ENCODE results near the gene DOCK1.

DOCK1 gene

GRCh38 chr10:127313996-127314700 is 408.9 kb downstream of the DOCK1 start:
- DNase-seq (ENCODE audit: low spot score) = no peak

- no peak for DNase-seq (ENCODE audit: low spot score)
These were observed 409.6 kb downstream of the DOCK1 start for GRCh38 chr10:127314797-127315196.

- DNase-seq (ENCODE audit: low spot score) = no peak
These were observed 410.7 kb downstream of the DOCK1 start for GRCh38 chr10:127315888-127316287.

GRCh38 chr10:127318396-127318795 is 413.2 kb downstream of the DOCK1 start:
- DNase-seq (ENCODE audit: low spot score) = no peak

GRCh38 chr10:127319271-127319670 is 414.0 kb downstream of the DOCK1 start:
- no peak for DNase-seq (ENCODE audit: low spot score)

- no peak for DNase-seq (ENCODE audit: low spot score)
These were observed 414.5 kb downstream of the DOCK1 start for GRCh38 chr10:127319691-127320090.

- DNase-seq (ENCODE audit: low spot score) = no peak
These were observed 414.9 kb downstream of the DOCK1 start for GRCh38 chr10:127320176-127320575.

GRCh38 chr10:127322286-127322685 is 417.1 kb downstream of the DOCK1 start:
- DNase-seq (ENCODE audit: low spot score) = no peak

- DNase-seq (ENCODE audit: low spot score) = no peak
These were observed 420.3 kb downstream of the DOCK1 start for GRCh38 chr10:127325506-127325905.

- no peak for DNase-seq (ENCODE audit: low spot score)
These were observed 421.7 kb downstream of the DOCK1 start for GRCh38 chr10:127326883-127327282.

GRCh38 chr10:127331696-127332095 is 426.5 kb downstream of the DOCK1 start:
- no peak for DNase-seq (ENCODE audit: low spot score)

GRCh38 chr10:127332631-127333030 is 427.4 kb downstream of the DOCK1 start:
- DNase-seq (ENCODE audit: low spot score) = no peak

- DNase-seq (ENCODE audit: low spot score) = no peak
These were observed 432.6 kb downstream of the DOCK1 start for GRCh38 chr10:127337801-127338200.

- DNase-seq (ENCODE audit: low spot score) = peak; percentile 53
These were observed 433.3 kb downstream of the DOCK1 start for GRCh38 chr10:127338399-127339110.

GRCh38 chr10:127343821-127344220 is 438.6 kb downstream of the DOCK1 start:
- DNase-seq (ENCODE audit: low spot score) = peak; percentile 19

- DNase-seq (ENCODE audit: low spot score) = no peak
These were observed 439.1 kb downstream of the DOCK1 start for GRCh38 chr10:127344346-127344745.

GRCh38 chr10:127345231-127345965 is 440.2 kb downstream of the DOCK1 start:
- no peak for DNase-seq (ENCODE audit: low spot score)

GRCh38 chr10:127346604-127347003 is 441.4 kb downstream of the DOCK1 start:
- DNase-seq (ENCODE audit: low spot score) = no peak

GRCh38 chr10:127347202-127347959 is 442.2 kb downstream of the DOCK1 start:
- no peak for DNase-seq (ENCODE audit: low spot score)

GRCh38 chr10:127349737-127350136 is 444.5 kb downstream of the DOCK1 start:
- DNase-seq (ENCODE audit: low spot score) = no peak

GRCh38 chr10:127351542-127351941 is 446.3 kb downstream of the DOCK1 start:
- no peak for DNase-seq (ENCODE audit: low spot score)

- no peak for DNase-seq (ENCODE audit: low spot score)
These were observed 448.3 kb downstream of the DOCK1 start for GRCh38 chr10:127353544-127353943.
